AG10803 (cell line): ENCODE measurements around the gene OR2L2.

Source experiments
- DNase-seq: peaks from one replicate; pipeline ENCODE4 v3.0.0; 2010; ENCODE audit warnings: low read depth
- H3K4me3 ChIP-seq: 2 replicates; pipeline ENCODE4 v1.5.1; 2011; ENCODE audit warnings: mild to moderate bottlenecking, low read length, control low read depth
- CTCF ChIP-seq: conservative IDR thresholded peaks from 2 replicates; pipeline ENCODE4 v1.5.1; 2011; ENCODE audit warnings: mild to moderate bottlenecking, low read length, control low read depth, inconsistent platforms

The OR2L2 gene

GRCh38 chr1:248015803-248016202, 14.1 kb upstream of the OR2L2 start:
- no peak for TF ChIP-seq CTCF
- no peak for DNase-seq

GRCh38 chr1:248045209-248045608, 15.3 kb downstream of the OR2L2 start:
- no peak for TF ChIP-seq CTCF
- H3K4me3 ChIP-seq, result no peak overlapping the region
- DNase-seq, result no peak

More at GRCh38 chr1:248015803-248016202, 14.1 kb upstream of the OR2L2 start:
- H3K4me3 ChIP-seq, result no peak overlapping the region

GRCh38 chr1:248046536-248046935, 16.7 kb downstream of the OR2L2 start, which contains the start of gene OR2L3:
Gene OR2L3 (plus strand): TSS chr1:248046836. CDS start chr1:248060682, 13,846 bp downstream.
- no peak for DNase-seq
- TF ChIP-seq CTCF, result no peak
- H3K4me3 ChIP-seq, result no peak within 1 kb of the TSS

- H3K4me3 ChIP-seq, result no peak overlapping the region
- no peak for TF ChIP-seq CTCF
- DNase-seq, result no peak
Observed at GRCh38 chr1:248047008-248047407, 17.1 kb downstream of the OR2L2 start.

- no peak for DNase-seq
- no peak for TF ChIP-seq CTCF
- H3K4me3 ChIP-seq, result no peak overlapping the region
Observed at GRCh38 chr1:248054671-248055070, 24.8 kb downstream of the OR2L2 start.

GRCh38 chr1:248055261-248055660, 25.4 kb downstream of the OR2L2 start:
- DNase-seq, result no peak
- no peak for TF ChIP-seq CTCF
- no peak overlapping the region for H3K4me3 ChIP-seq

- DNase-seq, result no peak
- no peak for TF ChIP-seq CTCF
- H3K4me3 ChIP-seq, result no peak overlapping the region
Observed at GRCh38 chr1:248065071-248065470, 35.2 kb downstream of the OR2L2 start.
